Activated naive CD4-positive, alpha-beta T cell treated with anti-CD3 and anti-CD28 coated beads, Interleukin-2, amount 50 U/mL, for 72 hours (primary cell): Measurements from ENCODE around the gene EBF3. TPM values are rescaled to one million over a fixed set of nuclear protein-coding genes. Genes with fewer than 3 reads are reported as not detected.

Source experiments
- ATAC-seq, 2 donors: fragments of 150-1000 bp; cut with Tn5 transposase; 2 replicates each; pipeline ENCODE4 v1.10.0; 2021; ENCODE audit warnings: mild to moderate bottlenecking in 2 of 2, moderate library complexity in 2 of 2
- DNase-seq, 2 donors: peaks; one replicate each; pipeline ENCODE4 v3.0.0; 2021 to 2022; ENCODE audit warnings: low spot score in 2 of 2
- H3K27ac Mint-ChIP-seq, 2 donors: one replicate each; pipeline ENCODE4 v1.8.0; 2022; ENCODE audit warnings: mild to moderate bottlenecking in 2 of 2, mixed read lengths in 2 of 2
- H3K36me3 Mint-ChIP-seq, 2 donors: one replicate each; pipeline ENCODE4 v1.8.0; 2022; ENCODE audit warnings: mixed read lengths in 2 of 2
- H3K9me3 Mint-ChIP-seq, 2 donors: one replicate each; pipeline ENCODE4 v1.8.0; 2022; ENCODE audit warnings: mixed read lengths in 2 of 2
- total RNA-seq, 2 donors: library from RNA; stranded (reverse); gene quantifications; one replicate each; pipeline ENCODE4 v1.2.3, GENCODE V29; 2022

The EBF3 gene
- total RNA-seq, 2 donors from 2014 or later = not detected

GRCh38 chr10:129942019-129942277, 22.1 kb downstream of the EBF3 start:
- H3K9me3 Mint-ChIP-seq = no peaks in the 10 kb centered on the region
- no peak for DNase-seq
- ATAC-seq = no peak

GRCh38 chr10:129941199-129942018, 22.7 kb downstream of the EBF3 start:
- no peak for ATAC-seq
- no peaks in the 10 kb centered on the region for H3K9me3 Mint-ChIP-seq
- no peak for DNase-seq
- no peaks in the 10 kb centered on the region for H3K36me3 Mint-ChIP-seq
- no peak overlapping the region for H3K27ac Mint-ChIP-seq

More at GRCh38 chr10:129942019-129942277, 22.1 kb downstream of the EBF3 start:
- Mint-ChIP-seq H3K36me3 (no peaks in the 10 kb centered on the region), H3K27ac (no peak overlapping the region)

GRCh38 chr10:129940617-129941198, 23.4 kb downstream of the EBF3 start:
- ATAC-seq = no peak
- Mint-ChIP-seq H3K27ac (peak overlapping the region in 1 of 2 donors; percentile 22), H3K9me3 (no peaks in the 10 kb centered on the region), H3K36me3 (no peaks in the 10 kb centered on the region)
- DNase-seq = no peak

DNA sequence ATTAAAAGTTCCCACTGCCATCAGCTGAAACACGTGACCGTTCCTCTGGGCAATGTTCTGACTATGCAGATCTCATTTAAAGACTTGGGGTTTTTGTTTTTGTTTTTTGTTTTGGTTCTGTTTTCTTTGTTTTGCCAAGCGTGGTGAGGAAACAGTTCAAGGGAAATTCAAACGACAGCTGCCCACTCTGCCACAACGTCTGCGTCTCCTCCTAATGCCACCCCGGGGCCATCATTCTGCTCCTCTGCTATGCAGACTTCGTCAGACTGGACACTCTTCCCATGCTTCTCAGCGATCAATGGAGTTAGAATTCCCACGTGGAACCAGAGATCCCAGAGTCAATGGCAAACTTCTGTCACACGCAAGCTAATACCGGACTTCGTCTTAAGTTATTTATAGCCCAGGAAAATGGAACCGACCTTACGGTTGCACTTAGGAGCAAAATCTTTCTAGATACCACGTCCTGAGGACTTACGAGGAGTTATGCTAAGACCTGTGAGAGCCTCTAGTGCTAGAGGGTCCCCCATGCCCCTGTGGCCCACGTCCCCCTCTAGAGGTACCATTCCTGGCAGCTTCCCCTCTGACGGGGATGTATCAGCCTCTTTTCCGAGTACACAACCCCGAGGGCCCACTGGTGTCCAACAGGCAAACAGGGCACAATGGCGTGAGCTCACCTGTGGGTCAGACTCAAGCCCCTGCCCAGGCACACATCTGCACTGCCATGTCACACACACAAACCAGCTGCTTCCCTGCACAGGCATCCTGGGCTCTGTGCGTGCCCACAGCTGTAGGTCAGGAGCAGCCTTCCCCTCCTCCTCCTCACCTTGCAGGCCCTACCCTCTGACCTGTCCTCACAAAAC, 24.4 kb downstream of the EBF3 start:
- Mint-ChIP-seq H3K27ac (no peak overlapping the region), H3K36me3 (no peaks in the 10 kb centered on the region), H3K9me3 (no peaks in the 10 kb centered on the region)
- DNase-seq (no peak), ATAC-seq (no peak)

DNA sequence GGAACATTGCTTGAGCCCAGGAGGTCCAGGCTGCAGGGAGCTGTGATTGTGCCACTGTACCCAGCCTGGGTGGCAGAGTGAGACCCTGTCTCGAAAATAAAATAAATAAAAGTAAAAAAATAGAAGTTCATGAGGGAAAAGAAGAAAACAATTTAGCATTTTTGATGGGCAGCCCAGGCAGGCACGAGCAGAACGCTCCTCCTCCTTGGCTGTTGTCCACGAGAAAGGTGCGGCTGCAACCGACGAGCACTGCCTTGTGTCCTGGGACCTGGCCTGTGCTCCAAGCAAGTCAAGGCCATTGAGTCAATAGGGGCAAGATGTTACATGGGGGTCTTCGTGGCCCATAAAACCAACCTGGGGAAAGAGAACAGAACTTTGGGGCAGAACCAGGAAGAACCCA, 25.6 kb downstream of the EBF3 start:
- Mint-ChIP-seq H3K36me3 (no peaks in the 10 kb centered on the region), H3K27ac (no peak overlapping the region), H3K9me3 (no peaks in the 10 kb centered on the region)
- DNase-seq = no peak
- no peak for ATAC-seq

- DNase-seq (no peak), ATAC-seq (no peak)
- Mint-ChIP-seq H3K27ac (no peak overlapping the region), H3K36me3 (no peaks in the 10 kb centered on the region), H3K9me3 (no peaks in the 10 kb centered on the region)
Measured at GRCh38 chr10:129937351-129937751, 26.7 kb downstream of the EBF3 start.

- no peak for ATAC-seq
- Mint-ChIP-seq H3K36me3 (no peaks in the 10 kb centered on the region), H3K9me3 (no peaks in the 10 kb centered on the region), H3K27ac (no peak overlapping the region)
- no peak for DNase-seq
Measured at GRCh38 chr10:129936923-129937300, 27.2 kb downstream of the EBF3 start.

- Mint-ChIP-seq H3K9me3 (no peaks in the 10 kb centered on the region), H3K27ac (no peak overlapping the region), H3K36me3 (no peaks in the 10 kb centered on the region)
- DNase-seq (no peak), ATAC-seq (no peak)
Measured at GRCh38 chr10:129936266-129936922, 27.7 kb downstream of the EBF3 start.

DNA sequence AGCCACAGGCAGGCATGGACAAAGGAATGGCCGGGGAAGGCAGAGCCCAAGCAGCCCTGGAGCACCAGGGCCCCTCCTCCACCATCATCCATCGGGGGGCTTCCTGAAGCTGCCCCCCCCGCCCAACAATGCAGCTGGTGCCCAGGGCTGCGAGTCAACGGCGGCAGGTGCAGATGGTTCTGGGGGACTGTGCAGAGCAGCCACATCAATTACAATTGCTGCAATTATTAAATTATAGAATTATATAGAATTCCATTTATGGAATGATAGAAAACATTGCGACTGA, 28.3 kb downstream of the EBF3 start:
- Mint-ChIP-seq H3K9me3 (no peaks in the 10 kb centered on the region), H3K36me3 (no peaks in the 10 kb centered on the region), H3K27ac (no peak overlapping the region)
- DNase-seq (no peak), ATAC-seq (no peak)

GRCh38 chr10:129935102-129935866, 28.8 kb downstream of the EBF3 start:
- Mint-ChIP-seq H3K36me3 (no peaks in the 10 kb centered on the region), H3K27ac (no peak overlapping the region), H3K9me3 (no peaks in the 10 kb centered on the region)
- DNase-seq = no peak
- ATAC-seq = no peak

DNA sequence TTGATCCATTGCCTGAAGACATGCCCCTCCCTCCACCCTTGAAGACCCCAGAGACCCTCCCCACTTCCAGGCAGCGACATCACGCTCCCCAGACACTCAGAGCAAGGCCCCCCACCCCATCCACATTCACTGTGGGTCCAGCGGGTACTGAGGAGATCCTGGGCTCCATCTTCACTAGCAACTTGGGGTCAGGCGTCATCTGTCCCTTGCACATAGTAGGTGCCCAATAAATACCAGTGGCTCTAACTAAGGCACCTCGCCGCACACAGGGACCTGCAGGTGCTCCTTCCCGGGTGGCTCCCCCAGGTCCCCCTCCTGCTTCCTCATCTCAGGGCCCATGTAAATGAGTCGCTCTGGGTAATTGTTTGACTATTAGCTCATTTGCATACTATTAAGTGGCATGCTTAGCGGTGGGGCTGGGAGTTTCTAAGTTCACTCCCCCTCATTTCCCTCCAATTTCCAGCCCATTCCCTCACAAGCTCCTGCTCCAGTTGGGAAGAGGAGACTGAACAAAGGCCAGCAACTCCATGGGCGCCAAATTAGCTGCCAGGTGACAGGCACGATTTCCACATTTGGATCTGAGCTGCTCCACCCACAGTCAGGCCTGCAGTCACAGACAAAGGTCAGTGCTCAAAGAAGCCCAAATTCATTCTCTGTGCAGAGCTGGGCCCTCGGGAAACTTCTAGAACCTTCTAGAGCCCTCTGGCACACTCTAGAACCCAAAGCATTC, 29.7 kb downstream of the EBF3 start:
- DNase-seq (no peak), ATAC-seq (no peak)
- no peaks in the 10 kb centered on the region for H3K9me3 Mint-ChIP-seq
- no peaks in the 10 kb centered on the region for H3K36me3 Mint-ChIP-seq
- no peak overlapping the region for H3K27ac Mint-ChIP-seq

DNA sequence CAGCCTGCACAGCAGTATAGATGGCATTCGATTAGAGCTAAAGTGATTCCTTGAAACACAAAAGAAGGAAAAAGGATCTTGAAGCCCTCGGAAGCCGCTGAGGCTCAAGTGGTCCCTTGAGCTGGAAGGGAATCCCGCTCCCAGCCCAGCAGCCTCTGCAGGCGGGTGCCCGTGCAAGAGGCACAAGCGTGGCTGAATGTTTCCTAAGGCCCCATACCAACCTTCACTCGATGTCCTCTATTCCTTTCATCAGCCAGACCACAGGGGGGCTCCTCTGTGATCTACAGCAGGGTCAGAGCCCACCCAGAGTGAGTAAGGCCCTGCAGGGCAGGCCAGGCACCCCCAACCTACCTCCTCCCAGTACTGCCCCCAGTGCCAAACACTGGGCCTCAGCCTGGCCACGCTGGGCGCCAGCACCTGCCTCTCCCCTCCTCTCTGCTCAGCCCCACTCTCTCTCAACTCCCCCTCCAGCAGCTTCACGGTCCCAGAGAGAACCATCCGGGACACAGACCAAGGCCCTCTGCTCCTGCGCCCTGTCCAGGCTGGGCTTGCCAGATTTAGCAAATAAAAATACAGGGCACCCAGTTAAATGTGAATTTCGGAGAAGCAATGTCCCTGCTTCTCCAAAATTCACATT, 30.5 kb downstream of the EBF3 start:
- no peak overlapping the region for H3K27ac Mint-ChIP-seq
- DNase-seq = no peak
- no peak for ATAC-seq
- H3K9me3 Mint-ChIP-seq = no peaks in the 10 kb centered on the region
- no peaks in the 10 kb centered on the region for H3K36me3 Mint-ChIP-seq

- Mint-ChIP-seq H3K9me3 (no peaks in the 10 kb centered on the region), H3K36me3 (no peaks in the 10 kb centered on the region), H3K27ac (no peak overlapping the region)
- ATAC-seq = no peak
- no peak for DNase-seq
Measured at GRCh38 chr10:129932751-129933433, 31.2 kb downstream of the EBF3 start.

DNA sequence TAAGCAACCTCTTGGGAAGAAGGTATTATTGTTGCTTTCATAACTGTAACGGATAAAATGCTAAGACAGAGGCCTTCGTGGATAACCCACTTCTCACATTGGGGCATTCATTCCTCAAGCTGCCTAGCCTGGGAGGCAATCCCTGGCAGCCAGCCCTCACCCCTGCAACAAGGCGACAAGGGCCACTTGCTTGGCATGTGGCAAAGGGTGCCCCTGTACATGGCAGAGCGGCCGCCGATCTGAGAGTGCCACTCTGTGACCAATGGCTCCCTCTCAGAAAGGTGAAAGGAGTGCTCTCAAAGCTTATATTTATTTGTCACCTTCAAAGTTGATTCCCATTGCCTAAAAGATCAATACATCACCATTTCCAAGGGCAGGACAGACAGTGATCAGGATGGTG, 31.9 kb downstream of the EBF3 start:
- Mint-ChIP-seq H3K9me3 (no peaks in the 10 kb centered on the region), H3K36me3 (no peaks in the 10 kb centered on the region), H3K27ac (no peak overlapping the region)
- ATAC-seq (no peak), DNase-seq (no peak)
